Body of pancreas (tissue), 4 donors: Measurements from ENCODE around the gene MRTFA. TPM values are rescaled to one million over a fixed set of nuclear protein-coding genes. Genes with fewer than 3 reads are reported as not detected.

Experiments
- ATAC-seq: fragments of 150-250 bp; one replicate; pipeline ENCODE4 v1.9.1; 2016
- DNase-seq, 4 donors: peaks; one replicate each; pipeline ENCODE4 v3.0.0-alpha.2; 2019
- H3K27ac ChIP-seq, 4 donors: fragments of 200-600 bp; sonication (generic); 1 replicate in 3 of 4; 2 replicates in 1 of 4; pipeline versions ENCODE4 v1.5.1 to v1.6.1; 2016 to 2019; ENCODE audit warnings: mild to moderate bottlenecking in 1 of 4, mixed read lengths in 1 of 4, moderate library complexity in 1 of 4
- H3K27me3 ChIP-seq, 2 donors: fragments of 200-600 bp; sonication (generic); one replicate each; pipeline ENCODE4 v1.6.0; 2016; ENCODE audit warnings: mild to moderate bottlenecking in 1 of 2
- H3K36me3 ChIP-seq, 2 donors: fragments of 200-600 bp; sonication (generic); replicated peaks in 1 of 2; 2 replicates each; pipeline ENCODE4 v1.5.1; 2016; ENCODE audit warnings: low read depth in 2 of 2; ENCODE audit not compliant: insufficient read depth in 1 of 2
- H3K4me1 ChIP-seq: fragments of 200-600 bp; sonication (generic); one replicate; pipeline ENCODE4 v1.6.0; 2016
- H3K4me3 ChIP-seq, 2 donors: fragments of 200-600 bp; sonication (generic); 1 replicate in 1 of 2; 2 replicates in 1 of 2; pipeline ENCODE4 v1.5.1; 2016 to 2019
- H3K9me3 ChIP-seq, 3 donors: fragments of 200-600 bp; sonication (generic); 1 replicate in 2 of 3; 2 replicates in 1 of 3; pipeline ENCODE4 v1.5.1; 2016
- POLR2A ChIP-seq, 3 donors: fragments of 450-650 bp; IDR thresholded peaks; one replicate each; pipeline ENCODE4 v1.6.1; 2016; ENCODE audit warnings: antibody characterized with exemption in 3 of 3, mild to moderate bottlenecking in 2 of 3
- WGBS, 2 donors: methylation state at CpG; one replicate each; pipeline ENCODE4 v1.1.5; 2017; 5-methylcytosine and 5-hydroxymethylcytosine counted together
- intact Hi-C: fragments of 100-400 bp; cut with DNase I; formaldehyde crosslinking; loops from one replicate; pipeline ENCODE4 v1.15.1; 2023
- total RNA-seq, 2 donors: library from RNA; depleted of rRNA; stranded (reverse); fragments of >200 nt; gene quantifications; one replicate each; pipeline ENCODE4 v1.1.0, GENCODE V29; 2016
- TF ChIP-seq, protein P1 (sequence below), 7 experiments: fragments of 450-650 bp in 4 of 7; fragments of 200-600 bp in 3 of 7; sonication (generic) in 3 of 7; IDR thresholded peaks; one replicate each; pipeline ENCODE4 v1.5.1; 2016 to 2019; ENCODE audit warnings: antibody characterized with exemption in 7 of 7

MRTFA gene
- total RNA-seq, 2 donors from 2014 or later: 47.0 to 71.5 TPM

DNA sequence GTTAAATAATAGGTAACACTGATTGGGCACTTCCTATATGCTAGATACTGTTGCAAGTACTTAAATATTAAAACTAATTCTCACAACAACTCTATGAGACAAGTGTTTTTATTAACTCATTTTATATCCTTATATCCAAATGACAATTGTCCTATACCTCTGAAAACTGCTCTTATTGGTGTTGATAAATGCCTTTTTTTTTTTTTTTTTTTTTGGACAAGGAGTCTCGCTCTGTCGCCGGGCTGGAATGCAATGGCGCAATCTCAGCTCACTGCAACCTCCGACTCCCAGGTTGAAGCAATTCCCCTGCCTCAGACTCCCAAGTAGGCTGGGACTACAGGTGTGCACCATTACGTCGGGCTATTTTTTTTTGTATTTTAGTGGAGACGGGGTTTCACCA is 41.6 kb downstream of the MRTFA start:
- Histone ChIP-seq H3K4me3 (no peak overlapping the region), H3K4me1 (peaks cover 65% of the 10 kb centered on the region), H3K27ac (no peak overlapping the region), H3K9me3 (no peaks in the 10 kb centered on the region), H3K36me3 (no peaks in the 10 kb centered on the region), H3K27me3 (no peaks in the 10 kb centered on the region)
- no peak for DNase-seq
- TF ChIP-seq, protein P1, sequence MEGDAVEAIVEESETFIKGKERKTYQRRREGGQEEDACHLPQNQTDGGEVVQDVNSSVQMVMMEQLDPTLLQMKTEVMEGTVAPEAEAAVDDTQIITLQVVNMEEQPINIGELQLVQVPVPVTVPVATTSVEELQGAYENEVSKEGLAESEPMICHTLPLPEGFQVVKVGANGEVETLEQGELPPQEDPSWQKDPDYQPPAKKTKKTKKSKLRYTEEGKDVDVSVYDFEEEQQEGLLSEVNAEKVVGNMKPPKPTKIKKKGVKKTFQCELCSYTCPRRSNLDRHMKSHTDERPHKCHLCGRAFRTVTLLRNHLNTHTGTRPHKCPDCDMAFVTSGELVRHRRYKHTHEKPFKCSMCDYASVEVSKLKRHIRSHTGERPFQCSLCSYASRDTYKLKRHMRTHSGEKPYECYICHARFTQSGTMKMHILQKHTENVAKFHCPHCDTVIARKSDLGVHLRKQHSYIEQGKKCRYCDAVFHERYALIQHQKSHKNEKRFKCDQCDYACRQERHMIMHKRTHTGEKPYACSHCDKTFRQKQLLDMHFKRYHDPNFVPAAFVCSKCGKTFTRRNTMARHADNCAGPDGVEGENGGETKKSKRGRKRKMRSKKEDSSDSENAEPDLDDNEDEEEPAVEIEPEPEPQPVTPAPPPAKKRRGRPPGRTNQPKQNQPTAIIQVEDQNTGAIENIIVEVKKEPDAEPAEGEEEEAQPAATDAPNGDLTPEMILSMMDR (IDR thresholded peaks at IDR 0.05): no peak
- TF ChIP-seq POLR2A (IDR thresholded peaks at IDR 0.05): no peak
- 75 to 91% methylated on average over 8 of the region's 8 CpGs for WGBS, 2 donors
- ATAC-seq: no peak
- intact Hi-C loops: no loop called here

DNA sequence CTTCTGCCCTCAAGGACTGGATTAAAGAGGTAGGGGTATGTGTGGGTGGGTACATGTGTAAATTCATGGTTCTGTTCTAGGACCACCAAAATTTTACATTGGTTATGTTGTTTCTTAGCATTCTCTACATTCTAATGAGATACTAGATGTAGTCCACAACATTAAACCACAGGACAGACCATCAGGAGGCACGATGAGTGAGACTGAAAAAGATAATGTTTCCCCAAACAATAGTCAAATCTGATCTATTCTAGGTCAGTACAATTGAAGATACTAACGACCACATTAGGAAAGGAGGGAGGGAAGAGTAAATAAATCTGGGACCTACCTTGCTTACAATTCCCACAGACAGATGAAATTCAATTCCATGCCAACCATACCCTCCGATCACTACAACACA is 42.2 kb downstream of the MRTFA start:
- H3K27ac ChIP-seq: no peak overlapping the region
- H3K27me3 ChIP-seq: no peaks in the 10 kb centered on the region
- DNase-seq: no peak
- no peak overlapping the region for H3K4me3 ChIP-seq
- intact Hi-C loops: no loop called here
- peaks cover 59% of the 10 kb centered on the region for H3K4me1 ChIP-seq
- TF ChIP-seq, protein P1 (IDR thresholded peaks at IDR 0.05): no peak
- no peak for TF ChIP-seq POLR2A (IDR thresholded peaks at IDR 0.05)
- no peaks in the 10 kb centered on the region for H3K36me3 ChIP-seq
- ATAC-seq: no peak
- no peaks in the 10 kb centered on the region for H3K9me3 ChIP-seq
- 46 to 55% methylated on average over 3 of the region's 3 CpGs for WGBS, 2 donors

DNA sequence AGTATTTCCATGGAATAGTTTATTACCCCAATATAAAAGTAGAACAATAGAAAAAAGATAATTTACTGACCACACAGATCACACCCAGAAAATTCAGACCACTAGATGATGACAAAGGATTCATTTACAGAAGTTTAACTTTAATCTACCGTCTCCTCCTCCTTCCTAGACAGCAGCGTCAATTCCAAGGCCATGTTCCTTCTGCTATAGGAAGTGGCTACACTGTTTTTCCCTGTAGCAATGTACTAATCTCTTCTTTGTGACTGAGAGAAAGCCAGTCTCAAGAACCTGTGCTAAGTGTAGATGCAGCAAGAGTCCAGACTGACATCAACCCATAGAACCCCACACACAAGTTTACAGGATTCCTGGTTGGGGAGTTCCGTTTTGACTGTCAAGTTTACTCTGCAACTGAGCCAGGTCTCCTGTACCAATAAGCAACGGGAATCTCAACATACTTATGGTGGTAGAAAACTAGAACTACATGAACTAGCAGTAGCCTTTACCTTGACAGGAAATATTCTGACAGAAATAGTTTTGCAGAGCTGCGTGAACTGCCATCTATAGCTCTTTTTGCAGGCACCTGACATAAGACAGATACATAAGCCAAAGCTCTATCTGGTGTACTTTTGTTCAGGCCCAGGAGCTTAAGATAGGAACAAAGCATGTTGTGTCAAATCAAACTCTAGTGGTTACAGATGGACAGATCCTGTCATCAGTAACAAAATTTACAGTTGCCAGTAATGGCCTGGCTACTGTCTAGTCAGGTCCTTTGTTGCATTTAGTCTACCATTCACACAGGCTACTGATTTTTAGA is 42.9 kb downstream of the MRTFA start:
- Histone ChIP-seq H3K27me3 (no peaks in the 10 kb centered on the region), H3K27ac (peak overlapping the region in 1 of 4 donors; percentile 25), H3K4me3 (no peak overlapping the region), H3K36me3 (no peaks in the 10 kb centered on the region), H3K4me1 (peaks cover 54% of the 10 kb centered on the region), H3K9me3 (no peaks in the 10 kb centered on the region)
- 24 to 27% methylated on average over 5 of the region's 5 CpGs for WGBS, 2 donors
- TF ChIP-seq, protein P1 (IDR thresholded peaks at IDR 0.05): no peak
- TF ChIP-seq POLR2A (IDR thresholded peaks at IDR 0.05): no peak
- DNase-seq (no peak), ATAC-seq (no peak)
- intact Hi-C loops: no loop called here

DNA sequence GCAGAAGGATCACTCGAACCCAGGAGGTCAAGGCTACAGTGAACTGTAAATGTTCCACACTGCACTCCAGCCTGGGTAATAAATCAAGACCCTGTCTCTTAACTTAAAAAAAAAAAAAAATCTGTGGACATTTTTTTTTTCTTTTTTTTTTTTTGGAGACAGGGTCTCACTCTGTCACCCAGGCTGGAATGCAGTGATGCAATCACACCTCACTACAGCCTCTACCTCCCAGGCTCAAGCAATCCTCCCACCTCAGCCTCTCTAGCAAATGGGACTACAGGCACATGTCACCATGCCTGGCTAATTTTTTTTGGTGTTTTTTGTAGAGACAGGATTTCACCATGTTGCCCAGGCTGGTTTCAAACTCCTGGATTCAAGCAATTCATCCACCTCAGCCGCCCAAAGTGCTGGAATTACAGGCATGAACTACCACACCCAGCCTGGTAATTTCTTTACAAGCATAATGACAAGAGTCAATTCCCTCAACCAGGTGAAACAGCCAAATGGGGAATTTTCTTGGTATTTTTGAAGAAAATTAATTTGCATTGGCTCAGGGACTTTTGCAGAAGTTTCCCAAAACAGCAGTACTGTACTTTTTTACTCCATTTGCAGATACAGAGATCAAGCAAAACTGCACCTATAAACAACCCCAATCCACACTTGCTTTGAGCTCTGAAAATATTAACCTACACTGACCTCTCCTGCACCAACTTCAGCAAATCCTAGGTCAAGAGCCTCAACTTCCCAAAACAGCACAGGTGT is 44.0 kb downstream of the MRTFA start:
- peaks cover 42% of the 10 kb centered on the region for H3K4me1 ChIP-seq
- WGBS, 2 donors: 70 to 83% methylated on average over 2 of the region's 2 CpGs
- H3K9me3 ChIP-seq: no peaks in the 10 kb centered on the region
- TF ChIP-seq, protein P1 (IDR thresholded peaks at IDR 0.05): no peak
- no peak for TF ChIP-seq POLR2A (IDR thresholded peaks at IDR 0.05)
- no peaks in the 10 kb centered on the region for H3K27me3 ChIP-seq
- H3K4me3 ChIP-seq: no peak overlapping the region
- intact Hi-C loops: no loop called here
- H3K36me3 ChIP-seq: no peaks in the 10 kb centered on the region
- no peak for DNase-seq
- no peak for ATAC-seq
- no peak overlapping the region for H3K27ac ChIP-seq
